MCF 10A (cell line): ENCODE measurements around the gene TRPV5. TPM values are rescaled to one million over a fixed set of nuclear protein-coding genes. Genes with fewer than 3 reads are reported as not detected.

Experiments used
- BruUV-seq: library from RNA; stranded (reverse); fragments of 400-500 nt; replicated peaks from 2 replicates; lab custom pipeline; 2021; lab: Mats Ljungman, UMichigan
- CTCF ChIA-PET: fragments of 300-600 bp; sonication (Branson Sonifier 250); formaldehyde crosslinking; extraction: SDS; loops from one replicate; lab custom pipeline; 2021; ENCODE audit warnings: antibody characterized with exemption, inconsistent platforms; lab: Yijun Ruan, JAX
- POLR2A ChIA-PET: fragments of 300-600, 350-650 bp; sonication (Branson Sonifier 250); formaldehyde crosslinking; extraction: SDS; loops from one replicate; lab custom pipeline; 2020; ENCODE audit warnings: antibody characterized with exemption, inconsistent platforms; lab: Yijun Ruan, JAX
- DNase-seq: peaks from one replicate; pipeline ENCODE4 v3.0.0-alpha.2; 2018; ENCODE audit not compliant: unreplicated experiment
- H3K27ac Mint-ChIP-seq: one replicate; pipeline ENCODE4 v1.8.0; 2022; ENCODE audit warnings: mild to moderate bottlenecking, low read depth, mixed read lengths; ENCODE audit not compliant: unreplicated experiment
- H3K27me3 Mint-ChIP-seq: one replicate; pipeline ENCODE4 v1.8.0; 2022; ENCODE audit warnings: mixed read lengths; ENCODE audit not compliant: insufficient read depth, unreplicated experiment
- H3K36me3 Mint-ChIP-seq: one replicate; pipeline ENCODE4 v1.8.0; 2022; ENCODE audit warnings: mild to moderate bottlenecking, moderate library complexity, mixed read lengths; ENCODE audit not compliant: insufficient read depth, unreplicated experiment
- H3K4me1 Mint-ChIP-seq: one replicate; pipeline ENCODE4 v1.8.0; 2022; ENCODE audit warnings: mixed read lengths; ENCODE audit not compliant: insufficient read depth, unreplicated experiment
- H3K4me3 Mint-ChIP-seq: one replicate; pipeline ENCODE4 v1.8.0; 2022; ENCODE audit warnings: mild to moderate bottlenecking, moderate library complexity, mixed read lengths; ENCODE audit not compliant: unreplicated experiment
- H3K9me3 Mint-ChIP-seq: one replicate; pipeline ENCODE4 v1.8.0; 2022; ENCODE audit warnings: mixed read lengths; ENCODE audit not compliant: unreplicated experiment
- intact Hi-C: fragments of 100-400 bp; cut with micrococcal nuclease; formaldehyde crosslinking; loops from 2 replicates; pipeline ENCODE4 v1.14.1; 2022
- total RNA-seq: library from RNA; stranded (reverse); gene quantifications from 2 replicates; pipeline ENCODE4 v1.2.3, GENCODE V29; 2022
- TF ChIP-seq, protein P1 (sequence below): fragments of 200-600 bp; IDR thresholded peaks from one replicate; pipeline ENCODE4 v1.8.0; 2022; ENCODE audit warnings: antibody characterized with exemption, mild to moderate bottlenecking; ENCODE audit not compliant: unreplicated experiment

Gene TRPV5
- total RNA-seq, 1 experiment from 2014 or later = not detected

DNA sequence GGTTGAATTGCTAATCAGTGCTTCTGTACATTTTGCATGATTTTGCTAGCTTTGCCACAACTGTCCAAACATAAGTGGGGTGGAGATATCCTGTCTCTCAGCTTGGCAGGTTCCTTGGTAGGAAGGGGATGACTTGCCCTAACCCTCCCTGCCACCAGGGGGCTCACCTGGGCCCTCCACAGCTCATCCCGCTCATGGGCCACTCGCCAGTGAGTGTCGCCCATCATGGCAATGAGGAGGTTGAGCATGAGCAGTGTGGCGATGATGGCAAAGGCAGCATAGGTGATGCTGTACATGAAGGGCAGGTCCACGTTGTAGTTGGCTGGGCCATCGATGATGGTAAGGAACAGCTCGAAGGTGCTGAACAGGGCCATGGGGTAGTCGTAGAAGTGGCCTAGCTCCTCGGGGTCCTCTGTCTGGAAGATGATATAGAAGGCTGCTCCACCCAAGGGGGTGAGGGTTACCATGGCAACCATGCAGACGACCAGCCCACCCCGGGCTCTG lies 60.2 kb downstream of the TRPV5 start:
- DNase-seq = no peak
- H3K4me3 Mint-ChIP-seq = no peak overlapping the region
- H3K36me3 Mint-ChIP-seq = no peaks in the 10 kb centered on the region
- no peak overlapping the region for H3K27ac Mint-ChIP-seq
- H3K9me3 Mint-ChIP-seq = no peaks in the 10 kb centered on the region
- ChIA-PET POLR2A (interaction anchor here (0.9 kb wide), 1 partner anchor 14 kb away, joined by 3 read pairs; no protein-coding TSS in a partner anchor), CTCF (interaction anchor here (0.6 to 5.6 kb wide), 14 partner anchors 8 to 367 kb away, joined by 3 to 48 read pairs (median 6); partner anchors contain the start of gene EPHB6)
- H3K4me1 Mint-ChIP-seq = no peaks in the 10 kb centered on the region
- TF ChIP-seq, protein P1, sequence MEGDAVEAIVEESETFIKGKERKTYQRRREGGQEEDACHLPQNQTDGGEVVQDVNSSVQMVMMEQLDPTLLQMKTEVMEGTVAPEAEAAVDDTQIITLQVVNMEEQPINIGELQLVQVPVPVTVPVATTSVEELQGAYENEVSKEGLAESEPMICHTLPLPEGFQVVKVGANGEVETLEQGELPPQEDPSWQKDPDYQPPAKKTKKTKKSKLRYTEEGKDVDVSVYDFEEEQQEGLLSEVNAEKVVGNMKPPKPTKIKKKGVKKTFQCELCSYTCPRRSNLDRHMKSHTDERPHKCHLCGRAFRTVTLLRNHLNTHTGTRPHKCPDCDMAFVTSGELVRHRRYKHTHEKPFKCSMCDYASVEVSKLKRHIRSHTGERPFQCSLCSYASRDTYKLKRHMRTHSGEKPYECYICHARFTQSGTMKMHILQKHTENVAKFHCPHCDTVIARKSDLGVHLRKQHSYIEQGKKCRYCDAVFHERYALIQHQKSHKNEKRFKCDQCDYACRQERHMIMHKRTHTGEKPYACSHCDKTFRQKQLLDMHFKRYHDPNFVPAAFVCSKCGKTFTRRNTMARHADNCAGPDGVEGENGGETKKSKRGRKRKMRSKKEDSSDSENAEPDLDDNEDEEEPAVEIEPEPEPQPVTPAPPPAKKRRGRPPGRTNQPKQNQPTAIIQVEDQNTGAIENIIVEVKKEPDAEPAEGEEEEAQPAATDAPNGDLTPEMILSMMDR = peak; percentile 24
- BruUV-seq = no TSS peak
- intact Hi-C loops = no loop called here
- H3K27me3 Mint-ChIP-seq = peaks cover 29% of the 10 kb centered on the region

DNA sequence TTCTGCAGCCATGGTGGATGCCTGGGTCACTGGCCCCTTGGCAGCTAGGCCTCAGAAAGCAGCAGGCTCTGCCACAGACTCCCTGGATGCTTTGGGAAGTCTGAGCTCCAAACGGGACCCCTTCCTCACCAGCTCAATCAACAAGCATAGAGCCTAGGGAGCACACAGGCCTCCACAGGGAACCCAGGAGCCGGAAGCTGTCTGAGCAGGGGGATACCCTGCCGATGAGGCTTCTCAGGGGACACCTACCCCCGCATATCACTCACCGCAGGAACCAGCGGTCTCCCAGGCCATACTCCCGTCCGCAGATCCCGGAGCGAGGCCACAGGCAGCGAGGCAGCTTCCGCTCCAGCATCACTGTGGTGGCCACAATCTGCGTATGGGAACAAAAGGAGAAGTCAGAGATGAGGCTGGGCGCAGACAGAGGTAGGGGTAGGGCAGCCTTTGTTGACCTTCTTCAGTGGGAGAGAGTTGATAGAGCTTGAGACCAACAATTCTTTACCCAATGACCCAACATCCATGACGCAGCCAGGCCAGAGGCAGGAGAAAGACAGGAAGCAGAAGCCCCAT lies 61.4 kb downstream of the TRPV5 start:
- H3K27me3 Mint-ChIP-seq = peaks cover 18% of the 10 kb centered on the region
- no TSS peak for BruUV-seq
- H3K36me3 Mint-ChIP-seq = no peaks in the 10 kb centered on the region
- no peaks in the 10 kb centered on the region for H3K4me1 Mint-ChIP-seq
- intact Hi-C loops = no loop called here
- ChIA-PET POLR2A (interaction anchor here (0.7 to 0.9 kb wide), 3 partner anchors 13 to 83 kb away, joined by 3 read pairs; no protein-coding TSS in a partner anchor), CTCF (interaction anchor here (0.8 to 5.6 kb wide), 16 partner anchors 9 to 368 kb away, joined by 3 to 48 read pairs (median 6); partner anchors contain the start of gene EPHB6)
- no peaks in the 10 kb centered on the region for H3K9me3 Mint-ChIP-seq
- no peak overlapping the region for H3K4me3 Mint-ChIP-seq
- H3K27ac Mint-ChIP-seq = no peak overlapping the region
- DNase-seq = no peak
- TF ChIP-seq, protein P1 = no peak

DNA sequence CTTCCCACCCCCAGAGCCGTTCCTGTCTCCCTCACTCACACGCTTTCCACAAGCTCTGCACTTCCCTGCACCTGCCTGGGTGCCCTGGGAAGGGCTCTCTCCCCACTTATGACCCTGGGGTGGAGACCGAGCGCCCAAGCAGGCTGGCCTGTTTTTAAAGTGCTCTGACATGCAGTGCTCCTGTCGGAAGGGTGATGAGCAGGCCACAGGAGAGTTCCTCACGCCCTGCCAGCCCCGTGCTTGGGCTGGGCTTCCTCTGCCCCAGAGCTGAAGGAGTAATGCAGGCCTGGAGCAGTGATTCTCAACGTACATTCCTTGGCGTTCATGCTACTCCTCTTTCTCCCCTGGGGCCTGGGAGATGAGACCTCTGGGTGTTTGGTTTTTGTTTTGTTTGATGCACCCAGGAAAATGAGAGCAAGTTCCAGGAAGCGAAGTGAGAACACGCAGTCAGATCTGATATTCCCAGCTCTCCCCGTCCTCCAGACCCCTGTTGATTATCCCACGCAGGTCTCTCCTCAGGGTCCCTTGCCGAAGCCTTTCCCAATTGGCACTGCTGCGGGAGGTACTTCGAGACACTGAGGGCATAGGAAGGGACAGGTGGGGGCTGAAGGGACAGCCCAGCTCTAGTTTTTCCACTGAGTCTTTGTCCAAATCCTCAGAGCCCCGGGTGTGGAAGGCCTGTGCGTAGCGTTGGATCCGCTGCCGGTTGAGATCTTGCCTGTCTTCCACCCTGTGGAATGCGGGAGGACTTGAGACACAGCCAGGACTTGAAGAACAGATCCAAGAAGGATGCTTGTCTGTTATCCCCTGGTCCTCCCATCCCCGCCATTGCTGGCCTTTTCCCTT lies 62.1 kb downstream of the TRPV5 start:
- ChIA-PET CTCF (interaction anchor here (0.7 to 5.6 kb wide), 13 partner anchors 9 to 369 kb away, joined by 3 to 48 read pairs (median 6); no protein-coding TSS in a partner anchor), POLR2A (interaction anchor here (0.7 kb wide), 1 partner anchor 16 kb away, joined by 3 read pairs; no protein-coding TSS in a partner anchor)
- intact Hi-C loops = no loop called here
- Mint-ChIP-seq H3K9me3 (no peaks in the 10 kb centered on the region), H3K4me3 (no peak overlapping the region), H3K27ac (no peak overlapping the region), H3K27me3 (peaks cover 11% of the 10 kb centered on the region), H3K36me3 (no peaks in the 10 kb centered on the region), H3K4me1 (no peaks in the 10 kb centered on the region)
- BruUV-seq = no TSS peak
- no peak for DNase-seq
- TF ChIP-seq, protein P1 = no peak
